Measurements from ENCODE around the gene ANLN. TPM values are rescaled to one million over a fixed set of nuclear protein-coding genes. Genes with fewer than 3 reads are reported as not detected.

ANLN gene
- total and polyA plus RNA-seq, 4 donors, result 0.17 to 27.0 (median 1.3) TPM

DNA sequence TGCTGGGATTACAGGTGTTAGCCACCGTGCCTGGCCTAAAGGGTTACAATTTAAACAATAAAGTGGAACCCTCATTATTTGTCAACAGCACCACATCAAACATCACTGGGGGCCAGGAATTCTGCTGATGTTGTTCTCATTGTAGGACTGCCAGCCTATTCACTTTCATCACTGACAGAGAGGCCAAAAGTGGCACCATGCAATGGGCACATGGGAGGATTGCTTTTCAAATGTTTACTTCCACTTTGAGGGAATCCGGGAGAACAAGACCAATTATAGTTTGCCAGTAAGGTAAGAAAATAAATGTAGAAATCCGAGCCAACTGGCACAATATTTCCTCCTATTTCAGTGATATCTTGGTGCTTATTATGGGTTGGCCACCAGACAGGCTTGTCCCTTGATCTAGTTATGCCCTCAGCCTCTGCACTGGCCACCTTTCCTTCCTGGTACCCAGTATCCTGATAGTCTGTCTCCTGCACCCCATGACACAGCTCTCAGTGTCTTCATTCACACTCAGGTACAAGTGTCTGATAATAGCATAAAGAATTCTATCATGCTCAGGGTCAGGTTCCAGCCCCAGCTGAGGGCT is 82.6 kb downstream of the ANLN start:
- Histone ChIP-seq H3K9me3 (ENCODE audit: control insufficient read depth in 4 of 4, low read length in 3 of 4) (no peaks in the 10 kb centered on the region), H3K4me3 (ENCODE audit: low read depth in 1 of 3, low read length in 3 of 3) (no peak overlapping the region), H3K27ac (ENCODE audit: low read depth in 1 of 2, low read length in 2 of 2) (peak overlapping the region; percentile 32 to 44), H3K9ac (ENCODE audit: low read depth in 1 of 2, low read length in 2 of 2) (no peak overlapping the region), H3K4me1 (ENCODE audit: control insufficient read depth in 4 of 4, insufficient read depth in 4 of 4, low read length in 3 of 4) (peaks cover 0 to 18% (median 5%) of the 10 kb centered on the region in 4 donors), H3K36me3 (ENCODE audit: control insufficient read depth in 4 of 4, insufficient read depth in 3 of 4, low read depth in 1 of 4, low read length in 3 of 4) (no peaks in the 10 kb centered on the region), H3K27me3 (ENCODE audit: control insufficient read depth in 4 of 4, insufficient read depth in 4 of 4, low read length in 3 of 4) (no peaks in the 10 kb centered on the region)
- TF ChIP-seq NR2F2 (IDR thresholded peaks at IDR 0.05), result no peak
- no peak for TF ChIP-seq FOXA1 (IDR thresholded peaks at IDR 0.05)
- no peak for TF ChIP-seq MAX (IDR thresholded peaks at IDR 0.05)
- no peak for TF ChIP-seq REST (IDR thresholded peaks at IDR 0.05)
- TF ChIP-seq JUND (IDR thresholded peaks at IDR 0.05), result peak in 1 of 2 donors; percentile 10
- TF ChIP-seq SP1 (IDR thresholded peaks at IDR 0.05), result peak; percentile 56
- TF ChIP-seq RXRA (IDR thresholded peaks at IDR 0.05), result peak; percentile 49 to 72
- no peak for TF ChIP-seq HNF4G (IDR thresholded peaks at IDR 0.05)
- TF ChIP-seq GABPA (IDR thresholded peaks at IDR 0.05 in 1 of 2, conservative IDR thresholded peaks at IDR 0.05 in 1 of 2), result no peak
- TF ChIP-seq FOXA2 (IDR thresholded peaks at IDR 0.05), result peak; percentile 26
- no peak for TF ChIP-seq YY1 (IDR thresholded peaks at IDR 0.05)
- peak; percentile 53 to 73 for TF ChIP-seq HNF4A (conservative IDR thresholded peaks at IDR 0.05)
- TF ChIP-seq RAD21 (IDR thresholded peaks at IDR 0.05), result peak in 1 of 2 donors; percentile 9
- no peak for TF ChIP-seq TAF1 (conservative IDR thresholded peaks at IDR 0.05)
- no peak for TF ChIP-seq EGR1 (IDR thresholded peaks at IDR 0.05; ENCODE audit: low read depth in 2 of 2)
- TF ChIP-seq, protein P1, sequence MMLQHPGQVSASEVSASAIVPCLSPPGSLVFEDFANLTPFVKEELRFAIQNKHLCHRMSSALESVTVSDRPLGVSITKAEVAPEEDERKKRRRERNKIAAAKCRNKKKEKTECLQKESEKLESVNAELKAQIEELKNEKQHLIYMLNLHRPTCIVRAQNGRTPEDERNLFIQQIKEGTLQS (IDR thresholded peaks at IDR 0.05), result peak; percentile 65
- TF ChIP-seq, protein P2, sequence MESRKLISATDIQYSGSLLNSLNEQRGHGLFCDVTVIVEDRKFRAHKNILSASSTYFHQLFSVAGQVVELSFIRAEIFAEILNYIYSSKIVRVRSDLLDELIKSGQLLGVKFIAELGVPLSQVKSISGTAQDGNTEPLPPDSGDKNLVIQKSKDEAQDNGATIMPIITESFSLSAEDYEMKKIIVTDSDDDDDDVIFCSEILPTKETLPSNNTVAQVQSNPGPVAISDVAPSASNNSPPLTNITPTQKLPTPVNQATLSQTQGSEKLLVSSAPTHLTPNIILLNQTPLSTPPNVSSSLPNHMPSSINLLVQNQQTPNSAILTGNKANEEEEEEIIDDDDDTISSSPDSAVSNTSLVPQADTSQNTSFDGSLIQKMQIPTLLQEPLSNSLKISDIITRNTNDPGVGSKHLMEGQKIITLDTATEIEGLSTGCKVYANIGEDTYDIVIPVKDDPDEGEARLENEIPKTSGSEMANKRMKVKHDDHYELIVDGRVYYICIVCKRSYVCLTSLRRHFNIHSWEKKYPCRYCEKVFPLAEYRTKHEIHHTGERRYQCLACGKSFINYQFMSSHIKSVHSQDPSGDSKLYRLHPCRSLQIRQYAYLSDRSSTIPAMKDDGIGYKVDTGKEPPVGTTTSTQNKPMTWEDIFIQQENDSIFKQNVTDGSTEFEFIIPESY (IDR thresholded peaks at IDR 0.05), result no peak
- TF ChIP-seq, protein P3, sequence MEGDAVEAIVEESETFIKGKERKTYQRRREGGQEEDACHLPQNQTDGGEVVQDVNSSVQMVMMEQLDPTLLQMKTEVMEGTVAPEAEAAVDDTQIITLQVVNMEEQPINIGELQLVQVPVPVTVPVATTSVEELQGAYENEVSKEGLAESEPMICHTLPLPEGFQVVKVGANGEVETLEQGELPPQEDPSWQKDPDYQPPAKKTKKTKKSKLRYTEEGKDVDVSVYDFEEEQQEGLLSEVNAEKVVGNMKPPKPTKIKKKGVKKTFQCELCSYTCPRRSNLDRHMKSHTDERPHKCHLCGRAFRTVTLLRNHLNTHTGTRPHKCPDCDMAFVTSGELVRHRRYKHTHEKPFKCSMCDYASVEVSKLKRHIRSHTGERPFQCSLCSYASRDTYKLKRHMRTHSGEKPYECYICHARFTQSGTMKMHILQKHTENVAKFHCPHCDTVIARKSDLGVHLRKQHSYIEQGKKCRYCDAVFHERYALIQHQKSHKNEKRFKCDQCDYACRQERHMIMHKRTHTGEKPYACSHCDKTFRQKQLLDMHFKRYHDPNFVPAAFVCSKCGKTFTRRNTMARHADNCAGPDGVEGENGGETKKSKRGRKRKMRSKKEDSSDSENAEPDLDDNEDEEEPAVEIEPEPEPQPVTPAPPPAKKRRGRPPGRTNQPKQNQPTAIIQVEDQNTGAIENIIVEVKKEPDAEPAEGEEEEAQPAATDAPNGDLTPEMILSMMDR (IDR thresholded peaks at IDR 0.05; ENCODE audit: low read depth, low read length, missing input control), result no peak
- DNase-seq (ENCODE audit: low spot score), result no peak
- WGBS, result 35% methylated on average over 3 of the region's 3 CpGs

Data from liver (tissue), 9 donors.